ENCODE measurements around the gene PCNX3.

PCNX3 gene

GRCh38 chr11:65609665-65610064, 5.9 kb upstream of the PCNX3 start:
- peaks cover 27% of the 10 kb centered on the region for H3K36me3 Mint-ChIP-seq (ENCODE audit: low read depth)
- no peak for TF ChIP-seq CTCF (IDR thresholded peaks at IDR 0.05; ENCODE audit: unreplicated experiment in 3 of 3)
- no peak overlapping the region for H3K27ac Mint-ChIP-seq
- no peaks in the 10 kb centered on the region for H3K27me3 Mint-ChIP-seq (ENCODE audit: low read depth)
- no peaks in the 10 kb centered on the region for H3K9me3 Mint-ChIP-seq
- H3K4me1 Mint-ChIP-seq: peaks cover 29% of the 10 kb centered on the region
- peak overlapping the region in 2 of 3 experiments; percentile 42 to 71 for H3K4me3 Mint-ChIP-seq

- Mint-ChIP-seq H3K36me3 (ENCODE audit: low read depth) (peaks cover 27% of the 10 kb centered on the region), H3K9me3 (no peaks in the 10 kb centered on the region), H3K27ac (no peak overlapping the region), H3K4me3 (peak overlapping the region; percentile 23 to 90 (median 34)), H3K27me3 (ENCODE audit: low read depth) (no peaks in the 10 kb centered on the region), H3K4me1 (peaks cover 33% of the 10 kb centered on the region)
- TF ChIP-seq CTCF (IDR thresholded peaks at IDR 0.05; ENCODE audit: unreplicated experiment in 3 of 3): no peak
These were observed 5.2 kb upstream of the PCNX3 start for GRCh38 chr11:65610404-65610803.

GRCh38 chr11:65611028-65611757, 4.4 kb upstream of the PCNX3 start:
- Mint-ChIP-seq H3K4me1 (peaks cover 33% of the 10 kb centered on the region), H3K9me3 (no peaks in the 10 kb centered on the region), H3K4me3 (peak overlapping the region; percentile 15 to 90 (median 85)), H3K27ac (peak overlapping the region in 2 of 3 experiments; percentile 49 to 59), H3K27me3 (ENCODE audit: low read depth) (no peaks in the 10 kb centered on the region), H3K36me3 (ENCODE audit: low read depth) (peaks cover 23% of the 10 kb centered on the region)
- no peak for TF ChIP-seq CTCF (IDR thresholded peaks at IDR 0.05; ENCODE audit: unreplicated experiment in 3 of 3)

GRCh38 chr11:65611758-65612603, 3.6 kb upstream of the PCNX3 start:
- Mint-ChIP-seq H3K9me3 (no peaks in the 10 kb centered on the region), H3K36me3 (ENCODE audit: low read depth) (peaks cover 28% of the 10 kb centered on the region), H3K4me3 (peak overlapping the region; percentile 85 to 90 (median 86)), H3K4me1 (peaks cover 41% of the 10 kb centered on the region), H3K27me3 (ENCODE audit: low read depth) (no peaks in the 10 kb centered on the region), H3K27ac (peak overlapping the region; percentile 49 to 87 (median 59))
- TF ChIP-seq CTCF (IDR thresholded peaks at IDR 0.05; ENCODE audit: unreplicated experiment in 3 of 3): no peak

- Mint-ChIP-seq H3K4me3 (peak overlapping the region; percentile 85 to 90 (median 86)), H3K36me3 (ENCODE audit: low read depth) (peaks cover 28% of the 10 kb centered on the region), H3K27ac (peak overlapping the region; percentile 49 to 87 (median 59)), H3K9me3 (no peaks in the 10 kb centered on the region), H3K4me1 (peaks cover 41% of the 10 kb centered on the region), H3K27me3 (ENCODE audit: low read depth) (no peaks in the 10 kb centered on the region)
- TF ChIP-seq CTCF (IDR thresholded peaks at IDR 0.05; ENCODE audit: unreplicated experiment in 3 of 3): no peak
These were observed 2.9 kb upstream of the PCNX3 start for GRCh38 chr11:65612691-65613090.
